Astrocyte of the spinal cord (primary cell): Measurements from ENCODE around the gene BCKDK.
A peak's percentile ranks its signal among the peaks of the same experiment; 100 is the strongest.

ENCODE experiments used
- DNase-seq: peaks from one replicate; pipeline ENCODE4 v3.0.0; 2011; ENCODE audit warnings: low read depth, low spot score
- H3K4me3 ChIP-seq: 2 replicates; pipeline ENCODE4 v1.5.1; 2011; ENCODE audit warnings: low read depth, mild to moderate bottlenecking, low read length, moderate library complexity
- in situ Hi-C: cut with HindIII; loops from 2 replicates; pipeline ENCODE4 v1.10.0; 2017; ENCODE audit warnings: low sequenced_read_pairs
- TF ChIP-seq, protein P1 (sequence below): IDR thresholded peaks from 2 replicates; pipeline ENCODE4 v1.5.1; 2012; ENCODE audit warnings: low read depth, mild to moderate bottlenecking, low read length, inconsistent platforms

BCKDK gene

DNA sequence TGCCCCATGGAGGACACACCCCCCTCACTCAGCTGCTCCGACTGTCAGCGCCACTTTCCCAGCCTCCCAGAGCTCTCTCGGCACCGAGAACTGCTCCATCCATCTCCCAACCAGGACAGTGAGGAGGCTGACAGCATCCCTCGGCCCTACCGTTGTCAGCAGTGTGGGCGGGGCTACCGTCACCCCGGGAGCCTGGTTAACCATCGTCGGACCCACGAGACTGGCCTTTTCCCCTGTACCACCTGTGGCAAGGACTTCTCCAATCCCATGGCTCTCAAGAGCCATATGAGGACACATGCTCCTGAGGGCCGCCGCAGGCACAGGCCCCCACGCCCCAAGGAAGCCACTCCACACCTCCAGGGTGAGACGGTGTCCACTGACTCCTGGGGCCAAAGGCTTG is 31.9 kb upstream of the BCKDK start:
- DNase-seq: no peak
- no peak overlapping the region for H3K4me3 ChIP-seq
- TF ChIP-seq, protein P1, sequence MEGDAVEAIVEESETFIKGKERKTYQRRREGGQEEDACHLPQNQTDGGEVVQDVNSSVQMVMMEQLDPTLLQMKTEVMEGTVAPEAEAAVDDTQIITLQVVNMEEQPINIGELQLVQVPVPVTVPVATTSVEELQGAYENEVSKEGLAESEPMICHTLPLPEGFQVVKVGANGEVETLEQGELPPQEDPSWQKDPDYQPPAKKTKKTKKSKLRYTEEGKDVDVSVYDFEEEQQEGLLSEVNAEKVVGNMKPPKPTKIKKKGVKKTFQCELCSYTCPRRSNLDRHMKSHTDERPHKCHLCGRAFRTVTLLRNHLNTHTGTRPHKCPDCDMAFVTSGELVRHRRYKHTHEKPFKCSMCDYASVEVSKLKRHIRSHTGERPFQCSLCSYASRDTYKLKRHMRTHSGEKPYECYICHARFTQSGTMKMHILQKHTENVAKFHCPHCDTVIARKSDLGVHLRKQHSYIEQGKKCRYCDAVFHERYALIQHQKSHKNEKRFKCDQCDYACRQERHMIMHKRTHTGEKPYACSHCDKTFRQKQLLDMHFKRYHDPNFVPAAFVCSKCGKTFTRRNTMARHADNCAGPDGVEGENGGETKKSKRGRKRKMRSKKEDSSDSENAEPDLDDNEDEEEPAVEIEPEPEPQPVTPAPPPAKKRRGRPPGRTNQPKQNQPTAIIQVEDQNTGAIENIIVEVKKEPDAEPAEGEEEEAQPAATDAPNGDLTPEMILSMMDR: no peak
- in situ Hi-C loops: no loop called here

GRCh38 chr16:31077024-31077423 is 31.2 kb upstream of the BCKDK start:
- TF ChIP-seq, protein P1: no peak
- DNase-seq: no peak
- no peak overlapping the region for H3K4me3 ChIP-seq
- in situ Hi-C loops: no loop called here

- H3K4me3 ChIP-seq: no peak overlapping the region
- TF ChIP-seq, protein P1: peak; percentile 4
- in situ Hi-C loops: no loop called here
- DNase-seq: no peak
These were observed 30.4 kb upstream of the BCKDK start for GRCh38 chr16:31077592-31078396.

DNA sequence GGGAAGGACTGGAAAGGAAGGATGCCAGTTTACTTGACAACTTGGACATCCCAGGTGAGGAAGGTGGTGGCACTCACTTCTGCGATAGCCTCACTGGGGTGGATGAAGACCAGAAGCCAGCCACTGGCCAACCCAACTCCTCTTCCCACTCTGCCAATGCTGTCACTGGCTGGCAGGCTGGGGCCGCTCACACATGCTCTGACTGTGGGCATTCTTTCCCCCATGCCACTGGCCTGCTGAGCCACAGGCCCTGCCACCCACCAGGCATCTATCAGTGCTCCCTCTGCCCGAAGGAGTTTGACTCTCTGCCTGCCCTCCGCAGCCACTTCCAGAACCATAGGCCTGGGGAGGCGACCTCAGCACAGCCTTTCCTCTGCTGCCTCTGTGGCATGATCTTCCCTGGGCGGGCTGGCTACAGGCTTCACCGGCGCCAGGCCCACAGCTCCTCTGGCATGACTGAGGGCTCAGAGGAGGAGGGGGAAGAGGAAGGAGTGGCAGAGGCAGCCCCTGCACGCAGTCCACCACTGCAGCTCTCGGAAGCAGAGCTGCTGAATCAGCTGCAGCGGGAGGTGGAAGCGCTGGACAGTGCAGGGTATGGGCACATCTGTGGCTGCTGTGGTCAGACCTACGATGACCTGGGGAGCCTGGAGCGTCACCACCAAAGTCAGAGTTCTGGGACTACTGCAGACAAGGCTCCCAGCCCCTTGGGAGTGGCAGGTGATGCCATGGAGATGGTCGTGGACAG is 29.4 kb upstream of the BCKDK start:
- H3K4me3 ChIP-seq: no peak overlapping the region
- TF ChIP-seq, protein P1: no peak
- in situ Hi-C loops: no loop called here
- DNase-seq: no peak

GRCh38 chr16:31079342-31079944 is 28.7 kb upstream of the BCKDK start:
- TF ChIP-seq, protein P1: no peak
- in situ Hi-C loops: no loop called here
- DNase-seq: no peak
- H3K4me3 ChIP-seq: no peak overlapping the region

DNA sequence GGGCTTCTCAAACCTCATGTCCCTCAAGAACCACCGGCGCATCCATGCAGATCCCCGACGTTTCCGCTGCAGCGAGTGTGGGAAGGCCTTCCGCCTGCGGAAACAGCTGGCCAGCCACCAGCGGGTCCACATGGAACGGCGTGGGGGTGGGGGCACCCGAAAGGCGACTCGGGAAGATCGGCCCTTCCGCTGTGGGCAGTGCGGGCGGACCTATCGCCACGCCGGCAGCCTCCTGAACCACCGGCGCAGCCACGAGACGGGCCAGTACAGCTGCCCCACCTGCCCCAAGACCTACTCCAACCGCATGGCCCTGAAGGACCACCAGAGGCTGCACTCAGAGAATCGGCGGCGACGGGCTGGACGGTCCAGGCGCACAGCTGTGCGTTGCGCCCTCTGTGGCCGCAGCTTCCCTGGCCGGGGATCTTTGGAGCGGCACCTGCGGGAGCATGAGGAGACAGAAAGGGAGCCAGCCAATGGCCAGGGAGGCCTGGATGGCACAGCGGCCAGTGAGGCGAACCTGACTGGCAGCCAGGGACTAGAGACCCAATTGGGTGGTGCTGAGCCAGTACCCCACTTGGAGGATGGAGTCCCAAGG is 28.1 kb upstream of the BCKDK start:
- H3K4me3 ChIP-seq: no peak overlapping the region
- TF ChIP-seq, protein P1: no peak
- in situ Hi-C loops: no loop called here
- no peak for DNase-seq
